GM23248 (cell line): Measurements from ENCODE around the gene SOX21.

Experiments used
- EZH2 ChIP-seq: fragments of 200-600 bp; sonication (generic); IDR thresholded peaks from 2 replicates; pipeline ENCODE4 v1.6.1; 2018; ENCODE audit warnings: antibody characterized with exemption, mild to moderate bottlenecking; ENCODE audit not compliant: insufficient read depth, poor library complexity, severe bottlenecking
- EZH2phosphoT487 ChIP-seq: fragments of 200-600 bp; sonication (generic); IDR thresholded peaks from 2 replicates; pipeline ENCODE4 v1.6.1; 2018; ENCODE audit warnings: antibody characterized with exemption, moderate library complexity, mild to moderate bottlenecking, low read depth; ENCODE audit not compliant: insufficient read depth

DNA sequence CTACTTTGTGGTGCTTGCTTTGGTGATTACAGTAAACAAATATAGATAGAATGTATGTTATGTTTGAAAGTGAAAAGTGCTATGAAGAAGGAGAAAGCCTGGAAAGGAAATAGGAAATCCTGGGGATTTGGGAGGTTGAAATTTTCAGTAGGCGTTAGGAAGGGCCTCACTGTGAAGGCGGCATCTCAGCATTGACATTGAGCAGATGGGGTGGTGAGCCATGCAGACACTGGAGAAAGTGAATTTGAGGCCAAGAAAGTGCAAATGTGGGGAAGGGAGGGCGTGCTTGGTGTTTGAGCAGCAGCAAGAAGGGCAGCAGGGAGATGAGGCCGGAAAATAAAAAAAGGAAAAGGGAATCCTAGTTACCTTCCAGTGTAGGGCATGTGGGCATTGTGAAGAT, 20.3 kb downstream of the SOX21 start:
- TF ChIP-seq EZH2 (no peak), EZH2phosphoT487 (no peak)
